ENCODE data around the gene UBE2H.

GRCh38 chr7:129908181-129908580, 44.6 kb downstream of the UBE2H start:
- TF ChIP-seq CTCF (conservative IDR thresholded peaks at IDR 0.05; ENCODE audit: low read length), result no peak
- TF ChIP-seq EZH2phosphoT487 (IDR thresholded peaks at IDR 0.05; ENCODE audit: borderline replicate concordance), result no peak

Data from Loucy (cell line).